H1 (cell line): ENCODE data around the gene OR51G2. TPM values are rescaled to one million over a fixed set of nuclear protein-coding genes. Genes with fewer than 3 reads are reported as not detected.

Experiments
- CTCF ChIA-PET: fragments of 300-600 bp; sonication (Branson Sonifier 250); formaldehyde crosslinking; loops from one replicate; lab custom pipeline; 2021; ENCODE audit not compliant: partially characterized antibody; lab: Charles Lee
- POLR2A ChIA-PET: fragments of 300-600 bp; sonication (Branson Sonifier 250); formaldehyde crosslinking; loops from one replicate; lab custom pipeline; 2021; ENCODE audit warnings: inconsistent platforms; ENCODE audit not compliant: partially characterized antibody; lab: Charles Lee
- DNase-seq, 2 experiments: peaks; one replicate each; pipeline versions ENCODE4 v3.0.0 to v3.0.0-alpha.2; 2010 to 2022; ENCODE audit warnings: low spot score in 2 of 2, low read depth in 1 of 2, mixed read lengths in 1 of 2
- FAIRE-seq: peaks from 2 replicates; lab custom pipeline; 2011; peaks lifted over from hg19 to GRCh38; lab: Jason Lieb, UNC
- H2AFZ ChIP-seq: 2 replicates; pipeline ENCODE4 v1.8.1; 2012; ENCODE audit warnings: low read length, inconsistent platforms
- H2AK5ac ChIP-seq: 2 replicates; pipeline ENCODE4 v1.6.1; 2013; ENCODE audit warnings: low read depth, low read length
- H2BK120ac ChIP-seq: replicated peaks from 2 replicates; pipeline ENCODE3; 2013; ENCODE audit warnings: low read depth, low read length, inconsistent platforms
- H2BK12ac ChIP-seq: 2 replicates; pipeline ENCODE4 v1.6.1; 2013; ENCODE audit warnings: low read depth, low read length
- H2BK15ac ChIP-seq: 2 replicates; pipeline ENCODE4 v1.6.1; 2013; ENCODE audit warnings: low read length
- H2BK20ac ChIP-seq: 2 replicates; pipeline ENCODE4 v1.6.1; 2013; ENCODE audit warnings: low read length
- H2BK5ac ChIP-seq: 2 replicates; pipeline ENCODE4 v1.6.1; 2013; ENCODE audit warnings: low read depth, low read length
- H3K14ac ChIP-seq: 2 replicates; pipeline ENCODE4 v1.6.1; 2013; ENCODE audit warnings: inconsistent platforms; ENCODE audit not compliant: insufficient read length
- H3K18ac ChIP-seq: 2 replicates; pipeline ENCODE4 v1.6.1; 2013; ENCODE audit warnings: low read length; ENCODE audit errors: extremely low read depth
- H3K23ac ChIP-seq: 2 replicates; pipeline ENCODE4 v1.6.1; 2013; ENCODE audit warnings: inconsistent platforms; ENCODE audit not compliant: insufficient read length
- H3K23me2 ChIP-seq: 2 replicates; pipeline ENCODE4 v1.6.1; 2013; ENCODE audit warnings: low read depth, low read length
- H3K27ac ChIP-seq: 2 replicates; pipeline ENCODE4 v1.6.1; 2011; ENCODE audit warnings: low read depth, low read length, inconsistent platforms
- H3K27me3 ChIP-seq, 4 experiments: replicated peaks in 1 of 4; 1 replicate in 1 of 4; 2 replicates in 3 of 4; pipeline versions ENCODE4 v1.6.1 to v1.8.1; 2011 to 2013; ENCODE audit warnings: low read length in 3 of 4, mild to moderate bottlenecking in 3 of 4, inconsistent platforms in 2 of 4, mixed read lengths in 2 of 4, moderate library complexity in 1 of 4; ENCODE audit not compliant: control insufficient read depth in 3 of 4, insufficient read depth in 3 of 4; ENCODE audit errors: extremely low read depth in 1 of 4
- H3K36me3 ChIP-seq, 4 experiments: 2 replicates each; pipeline versions ENCODE4 v1.6.1 to v1.8.1; 2011 to 2013; ENCODE audit warnings: mild to moderate bottlenecking in 4 of 4, low read length in 3 of 4, moderate library complexity in 2 of 4, control low read depth in 1 of 4, inconsistent platforms in 1 of 4; ENCODE audit not compliant: insufficient read depth in 4 of 4, control insufficient read depth in 2 of 4
- H3K4ac ChIP-seq: replicated peaks from 2 replicates; pipeline ENCODE3; 2013; ENCODE audit warnings: low read length, low read depth, mixed read lengths, inconsistent platforms; ENCODE audit not compliant: insufficient read length
- H3K4me1 ChIP-seq, 4 experiments: replicated peaks in 1 of 4; 1 replicate in 1 of 4; 2 replicates in 3 of 4; pipeline versions ENCODE4 v1.6.1 to v1.8.1; 2011 to 2013; ENCODE audit warnings: low read length in 3 of 4, inconsistent platforms in 2 of 4, mixed read lengths in 1 of 4; ENCODE audit not compliant: insufficient read depth in 4 of 4, control insufficient read depth in 3 of 4
- H3K4me2 ChIP-seq, 2 experiments: 2 replicates each; pipeline versions ENCODE4 v1.6.1 to v1.8.1; 2011 to 2013; ENCODE audit warnings: low read depth in 2 of 2, low read length in 2 of 2, control low read depth in 1 of 2, inconsistent platforms in 1 of 2, mild to moderate bottlenecking in 1 of 2; ENCODE audit not compliant: insufficient read depth in 1 of 2
- H3K4me3 ChIP-seq, 4 experiments: fragments of 200-600, 300-600 bp in 1 of 4; sonication (generic), shearing (Covaris generic), sonication (Bioruptor Twin) in 1 of 4; 2 replicates each; pipeline versions ENCODE4 v1.5.1 to v1.8.1; 2011 to 2016; ENCODE audit warnings: low read length in 4 of 4, low read depth in 3 of 4, control low read depth in 2 of 4, inconsistent platforms in 2 of 4, mild to moderate bottlenecking in 2 of 4, mixed read lengths in 1 of 4, moderate library complexity in 1 of 4; ENCODE audit not compliant: insufficient read depth in 2 of 4; ENCODE audit errors: extremely low read depth in 1 of 4
- H3K56ac ChIP-seq: replicated peaks from 2 replicates; pipeline ENCODE3; 2013; ENCODE audit warnings: low read depth, mild to moderate bottlenecking, mixed read lengths, low read length, inconsistent platforms; ENCODE audit not compliant: insufficient read length
- H3K79me1 ChIP-seq: 2 replicates; pipeline ENCODE4 v1.6.1; 2013; ENCODE audit warnings: low read depth, low read length, control low read depth
- H3K79me2 ChIP-seq, 2 experiments: 2 replicates each; pipeline versions ENCODE4 v1.6.1 to v1.8.1; 2012 to 2013; ENCODE audit warnings: low read length in 2 of 2, mild to moderate bottlenecking in 2 of 2, inconsistent platforms in 1 of 2; ENCODE audit not compliant: insufficient read depth in 2 of 2, control insufficient read depth in 1 of 2
- H3K9ac ChIP-seq, 4 experiments: replicated peaks in 1 of 4; 1 replicate in 1 of 4; 2 replicates in 3 of 4; pipeline versions ENCODE4 v1.6.1 to v1.8.1; 2011 to 2013; ENCODE audit warnings: low read depth in 3 of 4, low read length in 3 of 4, control low read depth in 2 of 4, mild to moderate bottlenecking in 2 of 4, moderate library complexity in 2 of 4, inconsistent platforms in 1 of 4; ENCODE audit errors: extremely low read depth in 1 of 4
- H3K9me3 ChIP-seq, 2 experiments: 2 replicates each; pipeline versions ENCODE4 v1.6.1 to v1.8.1; 2012 to 2013; ENCODE audit warnings: mild to moderate bottlenecking in 2 of 2, moderate library complexity in 2 of 2, control low read depth in 1 of 2, inconsistent platforms in 1 of 2, low read depth in 1 of 2, low read length in 1 of 2, mixed read lengths in 1 of 2; ENCODE audit not compliant: insufficient read depth in 2 of 2
- H4K20me1 ChIP-seq, 2 experiments: replicated peaks in 1 of 2; 2 replicates each; pipeline versions ENCODE3 to v1.8.1; 2011 to 2013; ENCODE audit warnings: inconsistent platforms in 2 of 2, low read length in 2 of 2, mild to moderate bottlenecking in 1 of 2; ENCODE audit not compliant: insufficient read depth in 2 of 2, control insufficient read depth in 1 of 2
- H4K5ac ChIP-seq: 2 replicates; pipeline ENCODE4 v1.6.1; 2013; ENCODE audit warnings: low read length, low read depth, mixed read lengths, inconsistent platforms; ENCODE audit not compliant: insufficient read length
- H4K8ac ChIP-seq: 2 replicates; pipeline ENCODE4 v1.8.0; 2013; ENCODE audit warnings: mild to moderate bottlenecking, moderate library complexity, low read length, inconsistent platforms; ENCODE audit not compliant: insufficient read depth; ENCODE audit errors: extremely low read depth
- H4K91ac ChIP-seq: replicated peaks from 2 replicates; pipeline ENCODE3; 2013; ENCODE audit warnings: low read length, mixed read lengths, inconsistent platforms; ENCODE audit not compliant: insufficient read length
- CEBPB ChIP-seq: IDR thresholded peaks from 2 replicates; pipeline ENCODE4 v1.6.1; 2012; ENCODE audit warnings: low read depth, low read length
- CTCF ChIP-seq, 3 experiments: IDR thresholded peaks; 1 replicate in 2 of 3; 2 replicates in 1 of 3; pipeline versions ENCODE4 v1.5.1 to v1.6.1; 2011; ENCODE audit warnings: low read length in 3 of 3, mild to moderate bottlenecking in 3 of 3, inconsistent platforms in 2 of 3, low read depth in 1 of 3, moderate library complexity in 1 of 3; ENCODE audit not compliant: insufficient read depth in 1 of 3; ENCODE audit errors: control extremely low read depth in 1 of 3
- PHF8 ChIP-seq: fragments of 200-600 bp; sonication (generic); conservative IDR thresholded peaks from 2 replicates; pipeline ENCODE4 v1.7.1; 2012; ENCODE audit warnings: low read depth, mild to moderate bottlenecking, inconsistent platforms, low read length, moderate library complexity
- SRF ChIP-seq: IDR thresholded peaks from 2 replicates; pipeline ENCODE4 v1.6.1; 2011; ENCODE audit warnings: mild to moderate bottlenecking, low read depth, low read length, moderate library complexity
- WGBS, 2 experiments: shearing (Covaris generic) in 1 of 2; methylation state at CpG; one replicate each; pipeline versions ENCODE4 v1.1.6 to v1.1.7; 2013 to 2015; ENCODE audit warnings: low lambda C conversion rate in 2 of 2, mixed read lengths in 2 of 2, inconsistent platforms in 1 of 2, low coverage in 1 of 2, missing lambda C conversion rate in 1 of 2; ENCODE audit not compliant: insufficient replicate concordance in 2 of 2, insufficient coverage in 1 of 2, insufficient read length in 1 of 2; ENCODE audit errors: extremely low coverage in 1 of 2, missing lambda C conversion rate in 1 of 2; 5-methylcytosine and 5-hydroxymethylcytosine counted together
- polyA plus RNA-seq, 7 experiments: library from polyadenylated mRNA; depleted of rRNA in 3 of 7; stranded (reverse) in 5 of 7; unstranded in 2 of 7; fragments of >200 nt in 5 of 7; fragments of 200-250 nt in 2 of 7; gene quantifications; 1 replicate in 5 of 7; 2 replicates in 1 of 7; 4 replicates in 1 of 7; pipeline versions ENCODE4 v1.2.1 to v1.2.3, GENCODE V29; 2011 to 2013; ENCODE audit warnings: missing spikeins in 2 of 7, mixed read lengths in 2 of 7
- total RNA-seq: library from RNA; stranded (reverse); fragmentation: NEBNext Ultra II Directional; extraction: Animal tissue kit (Norgen Biotek cat#: 25700); gene quantifications from 2 replicates; pipeline ENCODE4 v1.2.1, GENCODE V29; 2021

Gene OR51G2
- total and polyA plus RNA-seq, 2 of the 8 experiments (the other 6 are each of a cell fraction or from before 2014, with no cell fraction given): not detected

DNA sequence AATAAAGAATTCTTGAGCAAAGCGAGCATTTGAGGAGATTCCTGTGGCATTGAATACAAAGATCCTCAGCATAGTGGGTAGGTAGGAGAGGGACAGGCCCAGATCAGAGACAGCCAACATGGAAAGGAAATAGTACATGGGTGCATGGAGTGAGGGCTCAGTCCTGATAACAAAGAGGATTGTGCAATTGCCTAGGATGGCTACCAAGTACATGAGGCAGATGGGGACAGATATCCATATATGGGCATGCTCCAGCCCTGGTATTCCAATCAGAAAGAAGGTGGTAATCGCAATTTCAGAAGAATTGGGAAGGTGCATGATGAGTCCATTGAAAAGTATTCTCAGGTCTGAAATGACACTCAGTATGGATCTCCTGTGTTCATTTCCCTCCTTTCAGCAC is 28.9 kb downstream of the OR51G2 start:
- no peak overlapping the region for H2BK12ac ChIP-seq
- no peak overlapping the region for H2BK5ac ChIP-seq
- H3K27me3 ChIP-seq: no peaks in the 10 kb centered on the region
- H3K23ac ChIP-seq: no peak overlapping the region
- DNase-seq (no peak), FAIRE-seq (no peak)
- H3K56ac ChIP-seq: no peak overlapping the region
- no peak overlapping the region for H2BK20ac ChIP-seq
- H3K9ac ChIP-seq: no peak overlapping the region
- H3K14ac ChIP-seq: no peak overlapping the region
- H3K27ac ChIP-seq: no peak overlapping the region
- H3K4me2 ChIP-seq: no peak overlapping the region
- no peaks in the 10 kb centered on the region for H3K23me2 ChIP-seq
- H3K79me2 ChIP-seq: no peaks in the 10 kb centered on the region
- no peak overlapping the region for H3K4ac ChIP-seq
- no peak overlapping the region for H3K4me3 ChIP-seq
- H3K9me3 ChIP-seq: no peaks in the 10 kb centered on the region
- ChIA-PET POLR2A (no interaction called here), CTCF (no interaction called here)
- no peak overlapping the region for H4K91ac ChIP-seq
- H4K5ac ChIP-seq: no peak overlapping the region
- H3K79me1 ChIP-seq: no peaks in the 10 kb centered on the region
- no peaks in the 10 kb centered on the region for H3K36me3 ChIP-seq
- no peak overlapping the region for H2BK15ac ChIP-seq
- WGBS, 2 experiments: 91% methylated on average over 2 of the region's 2 CpGs; no CpG with 5 or more reads in 1 of the 2 experiments
- no peak overlapping the region for H4K8ac ChIP-seq
- no peak overlapping the region for H2AFZ ChIP-seq
- H3K18ac ChIP-seq: no peak overlapping the region
- no peak overlapping the region for H2BK120ac ChIP-seq
- no peaks in the 10 kb centered on the region for H4K20me1 ChIP-seq
- no peaks in the 10 kb centered on the region for H3K4me1 ChIP-seq
- TF ChIP-seq PHF8: no peak
- no peak for TF ChIP-seq CTCF (IDR thresholded peaks at IDR 0.05; ENCODE audit: control extremely low read depth in 1 of 3, insufficient read depth in 1 of 3, low read depth in 1 of 3, low read length in 3 of 3)
- TF ChIP-seq SRF: peak; percentile 80
- TF ChIP-seq CEBPB: peak; percentile 72
- H2AK5ac ChIP-seq: no peak overlapping the region
